OCI-LY1 (cell line): ENCODE measurements around the gene FARP1.

ENCODE experiments used
- H2AFZ ChIP-seq: fragments of 200-600 bp; sonication (generic), shearing (Covaris generic); 2 replicates; pipeline ENCODE4 v1.6.0; 2014; ENCODE audit warnings: antibody characterized with exemption, mild to moderate bottlenecking, low read length
- H3F3A ChIP-seq: fragments of 200-600 bp; sonication (generic), shearing (Covaris generic); 2 replicates; pipeline ENCODE4 v1.6.0; 2014; ENCODE audit warnings: mild to moderate bottlenecking, antibody characterized with exemption, low read length, moderate library complexity; ENCODE audit not compliant: insufficient read depth
- H3K27ac ChIP-seq: fragments of 200-600 bp; sonication (generic); 2 replicates; pipeline ENCODE4 v1.5.1; 2014; ENCODE audit warnings: low read length, mixed run types, mild to moderate bottlenecking, low read depth; ENCODE audit not compliant: poor library complexity, severe bottlenecking
- H3K27me3 ChIP-seq: fragments of 200-600 bp; sonication (generic); 2 replicates; pipeline ENCODE4 v1.6.0; 2014; ENCODE audit warnings: antibody characterized with exemption, mild to moderate bottlenecking, low read length, moderate library complexity; ENCODE audit not compliant: insufficient read depth
- H3K36me3 ChIP-seq: fragments of 200-600 bp; sonication (generic); 2 replicates; pipeline ENCODE4 v1.6.1; 2014; ENCODE audit warnings: mild to moderate bottlenecking, antibody characterized with exemption, low read length, moderate library complexity, mixed read lengths; ENCODE audit not compliant: insufficient read depth
- H3K4me1 ChIP-seq: fragments of 200-600 bp; sonication (generic); 2 replicates; pipeline ENCODE4 v1.5.1; 2014; ENCODE audit warnings: mild to moderate bottlenecking, low read length, moderate library complexity; ENCODE audit not compliant: insufficient read depth, severe bottlenecking
- H3K4me2 ChIP-seq: fragments of 200-600 bp; sonication (generic), shearing (Covaris generic); 2 replicates; pipeline ENCODE4 v1.6.1; 2014; ENCODE audit warnings: low read length
- H3K4me3 ChIP-seq: fragments of 200-600 bp; sonication (generic); 2 replicates; pipeline ENCODE4 v1.5.1; 2014; ENCODE audit warnings: low read length, low read depth, mild to moderate bottlenecking, mixed read lengths; ENCODE audit not compliant: poor library complexity, severe bottlenecking
- H3K79me2 ChIP-seq: fragments of 200-600 bp; shearing (Covaris generic); 2 replicates; pipeline ENCODE4 v1.6.1; 2016; ENCODE audit warnings: mixed run types, low read length, mixed read lengths; ENCODE audit not compliant: insufficient read depth
- H3K9ac ChIP-seq: fragments of 200-600 bp; sonication (generic), shearing (Covaris generic); 2 replicates; pipeline ENCODE4 v1.6.1; 2014; ENCODE audit warnings: mild to moderate bottlenecking, low read length, mixed read lengths
- H3K9me2 ChIP-seq: fragments of 200-600 bp; sonication (generic), shearing (Covaris generic); 2 replicates; pipeline ENCODE4 v1.6.1; 2014; ENCODE audit warnings: low read depth, mild to moderate bottlenecking, low read length, mixed read lengths
- H3K9me3 ChIP-seq: fragments of 200-600 bp; shearing (Covaris generic); 2 replicates; pipeline ENCODE4 v1.6.1; 2014; ENCODE audit warnings: low read length, mixed read lengths
- H4K20me1 ChIP-seq: fragments of 200-600 bp; sonication (generic), shearing (Covaris generic); 2 replicates; pipeline ENCODE4 v1.6.0; 2016; ENCODE audit warnings: mild to moderate bottlenecking, low read length; ENCODE audit not compliant: insufficient read depth
- CTCF ChIP-seq: fragments of 200-600 bp; sonication (generic), shearing (Covaris generic); IDR thresholded peaks from 2 replicates; pipeline ENCODE4 v1.5.1; 2017; ENCODE audit warnings: mild to moderate bottlenecking, antibody characterized with exemption, low read length, moderate library complexity, mixed read lengths
- EZH2 ChIP-seq: fragments of 200-600 bp; sonication (generic), shearing (Covaris generic); IDR thresholded peaks from 2 replicates; pipeline ENCODE4 v1.8.0; 2017; ENCODE audit warnings: borderline replicate concordance, mixed run types, mild to moderate bottlenecking, antibody characterized with exemption, low read length, moderate library complexity, mixed read lengths

Gene FARP1

DNA sequence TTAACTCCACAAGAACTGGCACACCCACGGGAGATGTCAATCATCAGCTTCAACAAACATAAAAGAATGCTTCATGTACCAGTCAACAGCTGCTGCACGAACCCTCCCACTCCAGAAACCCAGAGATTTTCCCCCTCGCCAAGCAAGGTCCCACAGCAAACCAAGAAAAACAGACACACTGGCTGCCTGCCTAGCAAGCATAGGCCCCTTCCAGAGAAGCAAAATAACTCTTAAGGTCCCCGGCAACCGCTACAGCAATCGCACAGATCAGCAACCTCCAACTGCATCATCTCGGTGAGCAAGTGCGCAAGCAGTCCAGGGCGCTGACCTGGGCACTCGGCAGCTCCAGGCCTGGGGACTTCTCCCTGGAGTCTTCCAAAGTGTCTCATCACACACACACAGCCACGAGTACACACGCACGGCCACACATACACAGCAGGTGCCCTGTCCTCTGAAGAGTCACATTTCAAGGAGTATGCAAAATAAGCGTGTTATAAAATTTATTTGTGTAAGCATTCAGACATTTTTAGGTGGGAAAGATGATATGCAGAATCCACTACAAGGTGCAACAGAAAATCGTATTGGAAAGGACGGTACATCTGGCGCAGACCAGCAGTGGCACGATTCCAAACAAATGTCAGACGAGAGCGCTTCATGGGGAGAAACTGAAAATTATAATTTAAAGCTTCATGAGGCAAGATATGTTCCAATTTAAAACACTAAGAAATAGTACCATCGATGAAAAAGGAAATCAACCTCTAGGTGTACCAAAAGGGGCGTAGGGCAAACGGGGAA is 309.0 kb downstream of the FARP1 start:
- no peaks in the 10 kb centered on the region for H3K27me3 ChIP-seq
- H3K9me2 ChIP-seq = no peaks in the 10 kb centered on the region
- H3K27ac ChIP-seq = no peak overlapping the region
- H3K9ac ChIP-seq = no peak overlapping the region
- H3K4me3 ChIP-seq = no peak overlapping the region
- no peak overlapping the region for H2AFZ ChIP-seq
- no peaks in the 10 kb centered on the region for H3K9me3 ChIP-seq
- peaks cover 54% of the 10 kb centered on the region; the same call in 1 of the 2 replicates for H3K36me3 ChIP-seq
- TF ChIP-seq EZH2 (no peak), CTCF (no peak)
- H3K4me1 ChIP-seq = peaks cover 10% of the 10 kb centered on the region
- no peaks in the 10 kb centered on the region for H4K20me1 ChIP-seq
- H3K79me2 ChIP-seq = no peaks in the 10 kb centered on the region
- no peaks in the 10 kb centered on the region for H3F3A ChIP-seq
- H3K4me2 ChIP-seq = no peak overlapping the region

DNA sequence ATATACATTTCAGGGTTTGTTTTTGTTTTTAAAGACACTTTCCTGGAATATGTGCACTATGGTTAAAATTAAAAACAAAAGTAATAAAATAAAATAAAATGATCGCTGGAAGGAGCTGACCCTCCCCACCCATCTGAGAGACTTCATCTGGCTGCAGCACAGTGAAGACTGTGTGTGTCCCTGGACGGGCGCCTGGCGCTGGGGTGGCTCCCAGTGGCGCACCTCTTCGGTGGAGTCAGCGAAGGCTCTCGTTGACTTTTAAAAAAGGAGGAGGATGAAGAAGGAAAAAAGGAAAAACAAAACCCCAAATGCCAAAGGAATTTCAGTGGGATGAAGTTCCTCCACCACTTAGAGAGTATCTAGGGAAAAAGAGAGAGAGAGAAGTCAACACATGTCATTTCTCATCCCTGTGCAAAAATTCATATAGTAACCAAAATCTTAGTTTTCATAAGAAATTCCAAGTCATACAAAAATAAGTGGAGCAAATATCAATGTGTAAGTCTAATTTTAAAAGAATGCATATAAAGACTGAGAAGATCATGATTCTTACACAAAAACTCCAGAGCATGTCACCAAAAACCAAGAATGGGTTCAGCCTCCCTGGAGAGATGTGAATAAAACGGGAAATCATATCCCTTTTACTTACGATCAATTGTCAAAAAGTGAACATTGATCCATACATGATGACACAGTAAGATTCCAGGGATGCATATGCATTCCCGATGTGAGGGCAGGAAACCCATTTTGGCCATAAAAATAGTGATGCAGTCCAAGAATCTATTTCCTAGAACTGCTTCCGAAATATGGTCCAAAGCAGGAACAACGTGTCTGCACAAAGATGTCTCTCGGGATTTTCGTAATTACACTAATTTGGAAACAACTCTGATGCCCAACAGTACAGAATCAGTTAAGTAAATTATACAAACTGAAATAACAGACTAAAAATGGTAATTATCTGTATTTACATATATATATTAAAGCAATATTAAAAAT is 310.3 kb downstream of the FARP1 start:
- TF ChIP-seq EZH2 (no peak), CTCF (no peak)
- no peaks in the 10 kb centered on the region for H3F3A ChIP-seq
- H4K20me1 ChIP-seq = no peaks in the 10 kb centered on the region
- H3K27ac ChIP-seq = no peak overlapping the region
- H3K36me3 ChIP-seq = peaks cover 62% of the 10 kb centered on the region; the same call in 1 of the 2 replicates
- no peaks in the 10 kb centered on the region for H3K9me3 ChIP-seq
- no peaks in the 10 kb centered on the region for H3K27me3 ChIP-seq
- H3K4me3 ChIP-seq = no peak overlapping the region
- no peaks in the 10 kb centered on the region for H3K79me2 ChIP-seq
- no peaks in the 10 kb centered on the region for H3K9me2 ChIP-seq
- peaks cover 10% of the 10 kb centered on the region for H3K4me1 ChIP-seq
- no peak overlapping the region for H3K9ac ChIP-seq
- no peak overlapping the region for H3K4me2 ChIP-seq
- no peak overlapping the region for H2AFZ ChIP-seq

DNA sequence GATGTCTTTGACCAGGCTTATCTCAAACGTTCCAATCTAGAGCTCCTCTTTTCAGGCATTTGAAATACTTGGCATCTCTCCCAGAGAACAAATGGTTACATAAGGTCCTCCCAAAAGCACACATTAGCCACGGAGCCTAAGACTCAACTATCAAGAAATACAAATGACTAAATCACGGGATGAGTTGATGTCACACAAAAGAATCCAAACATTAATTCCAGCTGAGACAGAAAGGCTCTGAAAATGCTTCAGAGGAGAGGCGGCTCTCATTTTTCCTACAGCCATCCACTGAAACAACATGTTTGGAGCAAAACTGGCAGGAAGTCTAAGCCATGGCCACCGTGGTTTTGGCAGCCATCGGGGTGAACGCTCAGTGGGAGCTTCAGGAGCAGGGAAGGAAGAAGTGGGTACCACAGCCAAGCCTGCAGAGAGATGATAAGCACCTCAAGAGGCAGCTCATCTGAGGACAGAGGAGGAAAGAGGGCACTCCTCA is 311.5 kb downstream of the FARP1 start:
- H3K4me1 ChIP-seq = no peaks in the 10 kb centered on the region
- peaks cover 71% of the 10 kb centered on the region; the same call in 1 of the 2 replicates for H3K36me3 ChIP-seq
- no peak overlapping the region for H3K9ac ChIP-seq
- H3K4me2 ChIP-seq = no peak overlapping the region
- H4K20me1 ChIP-seq = no peaks in the 10 kb centered on the region
- TF ChIP-seq CTCF (no peak), EZH2 (no peak)
- no peaks in the 10 kb centered on the region for H3K9me2 ChIP-seq
- H3K4me3 ChIP-seq = no peak overlapping the region
- H3K9me3 ChIP-seq = no peaks in the 10 kb centered on the region
- H2AFZ ChIP-seq = no peak overlapping the region
- H3K27ac ChIP-seq = no peak overlapping the region
- H3K79me2 ChIP-seq = no peaks in the 10 kb centered on the region
- H3K27me3 ChIP-seq = no peaks in the 10 kb centered on the region
- H3F3A ChIP-seq = no peaks in the 10 kb centered on the region
